K562 (cell line): Measurements from ENCODE around the gene IL10RB. TPM values are rescaled to one million over a fixed set of nuclear protein-coding genes. Genes with fewer than 3 reads are reported as not detected.

Source experiments
- E2F5 ChIP-seq: sonication (generic); formaldehyde crosslinking; IDR thresholded peaks from 2 replicates; pipeline ENCODE4 v1.8.0; 2022; ENCODE audit warnings: mild to moderate bottlenecking, missing genetic modification reagents
- EHMT2 ChIP-seq: fragments of 450-650 bp; IDR thresholded peaks from 2 replicates; pipeline ENCODE4 v1.6.1; 2018; ENCODE audit warnings: antibody characterized with exemption
- ELF1 ChIP-seq: fragments of 200-800 bp; sonication (Bioruptor generic); IDR thresholded peaks from 2 replicates; pipeline ENCODE4 v1.6.1; 2016; ENCODE audit warnings: missing genetic modification characterization, missing compliant biosample characterization
- ESRRB ChIP-seq: fragments of 250-450 bp; sonication (Bioruptor Pico); IDR thresholded peaks from 2 replicates; pipeline ENCODE4 v1.5.0; 2020; ENCODE audit warnings: mild to moderate bottlenecking, moderate library complexity, borderline replicate concordance
- GABPA ChIP-seq: fragments of 200-800 bp; sonication (Bioruptor generic); conservative IDR thresholded peaks from 2 replicates; pipeline ENCODE4 v1.6.1; 2016; ENCODE audit warnings: low read depth, missing genetic modification characterization, missing compliant biosample characterization
- IRF2 ChIP-seq: sonication (generic); formaldehyde crosslinking; IDR thresholded peaks from 2 replicates; pipeline ENCODE4 v1.8.1; 2022; ENCODE audit warnings: mild to moderate bottlenecking, missing genetic modification reagents
- MAFG ChIP-seq: fragments of 450-650 bp; conservative IDR thresholded peaks from 2 replicates; pipeline ENCODE4 v1.6.1; 2016; ENCODE audit warnings: missing genetic modification characterization, missing compliant biosample characterization
- MED1 ChIP-seq: sonication (generic); formaldehyde crosslinking; IDR thresholded peaks from 2 replicates; pipeline ENCODE4 v1.8.1; 2023; ENCODE audit warnings: missing genetic modification reagents, borderline replicate concordance
- NFATC3 ChIP-seq: fragments of 450-650 bp; IDR thresholded peaks from 2 replicates; pipeline ENCODE4 v1.6.1; 2017; ENCODE audit warnings: mild to moderate bottlenecking
- PYGO2 ChIP-seq: fragments of 450-650 bp; IDR thresholded peaks from 2 replicates; pipeline ENCODE4 v1.6.1; 2016; ENCODE audit warnings: mild to moderate bottlenecking, missing genetic modification characterization, moderate library complexity, missing compliant biosample characterization
- SIN3A ChIP-seq, 2 experiments: fragments of 150-350 bp in 1 of 2; IDR thresholded peaks; 2 replicates each; pipeline ENCODE4 v1.6.1; 2011 to 2016; ENCODE audit warnings: borderline replicate concordance in 2 of 2, low read depth in 2 of 2, low read length in 2 of 2, mild to moderate bottlenecking in 2 of 2, moderate library complexity in 2 of 2; ENCODE audit not compliant: control insufficient read depth in 1 of 2
- SIN3B ChIP-seq: fragments of 450-650 bp; IDR thresholded peaks from 2 replicates; pipeline ENCODE4 v1.6.1; 2017; ENCODE audit warnings: low read depth, mild to moderate bottlenecking, moderate library complexity
- SNIP1 ChIP-seq: fragments of 450-650 bp; IDR thresholded peaks from 2 replicates; pipeline ENCODE4 v1.7.1; 2017; ENCODE audit warnings: low read depth, mild to moderate bottlenecking
- SPI1 ChIP-seq: IDR thresholded peaks from 2 replicates; pipeline ENCODE4 v1.6.1; 2011; ENCODE audit warnings: low read depth, low read length, control low read depth, borderline replicate concordance
- ZC3H8 ChIP-seq: fragments of 450-650 bp; IDR thresholded peaks from 2 replicates; pipeline ENCODE4 v1.6.1; 2017
- ZNF449 ChIP-seq: fragments of 250-450 bp; sonication (Bioruptor Pico); IDR thresholded peaks from 2 replicates; pipeline ENCODE4 v1.8.0; 2022; ENCODE audit warnings: moderate library complexity, mild to moderate bottlenecking, inconsistent platforms
- ZNF561 ChIP-seq: fragments of 450-650 bp; formaldehyde crosslinking; conservative IDR thresholded peaks from 2 replicates; pipeline ENCODE4 v1.4.0; 2020; ENCODE audit warnings: mild to moderate bottlenecking, moderate library complexity
- polyA plus RNA-seq, 8 experiments: library from polyadenylated mRNA; depleted of rRNA in 4 of 8; stranded (reverse) in 5 of 8; unstranded in 3 of 8; fragments of >200 nt; fragmentation: Nextera tagmentation in 2 of 8; fragmentation: Illumina TruSeq in 1 of 8; extraction: Ambion mirVana in 2 of 8; extraction: Trizol in 1 of 8; gene quantifications; 2 replicates each; pipeline versions ENCODE4 v1.2.1 to v1.2.3, GENCODE V29; 2011 to 2014; ENCODE audit warnings: inconsistent platforms in 1 of 8, missing spikeins in 1 of 8
- total RNA-seq, 7 experiments: library from RNA; depleted of rRNA in 6 of 7; stranded (reverse); fragments of >200 nt in 6 of 7; fragmentation: Illumina TruSeq in 2 of 7; extraction: Trizol in 2 of 7; gene quantifications; 2 replicates each; pipeline versions ENCODE4 v1.2.1 to v1.2.3, GENCODE V29; 2011 to 2021; ENCODE audit warnings: low replicate concordance in 1 of 7
- TF ChIP-seq, protein P1 (sequence below): fragments of 450-650 bp; conservative IDR thresholded peaks from 2 replicates; pipeline ENCODE4 v1.6.1; 2016; ENCODE audit warnings: missing genetic modification characterization, low read depth, mild to moderate bottlenecking, missing compliant biosample characterization, moderate library complexity
- TF ChIP-seq, protein P2 (sequence below): sonication (generic); formaldehyde crosslinking; IDR thresholded peaks from 2 replicates; pipeline ENCODE4 v1.8.0; 2022; ENCODE audit warnings: mild to moderate bottlenecking, missing genetic modification reagents

Gene IL10RB
- total and polyA plus RNA-seq, 9 of the 15 experiments (the other 6 are each of a cell fraction or from before 2014, with no cell fraction given) = 10.9 to 33.8 (median 23.0) TPM

- TF ChIP-seq GABPA (peak; percentile 81), ELF1 (tag) (peak; percentile 90), ESRRB (CRISPR knock-in tag) (no peak), SNIP1 (no peak), ZNF561 (CRISPR knock-in tag) (no peak), NFATC3 (no peak), EHMT2 (no peak), MED1 (no peak), E2F5 (CRISPR knock-in tag) (no peak), SIN3A (IDR thresholded peaks at IDR 0.05; ENCODE audit: borderline replicate concordance in 2 of 2, control insufficient read depth in 1 of 2, low read depth in 2 of 2, low read length in 2 of 2) (peak; percentile 29 to 70; a peak in 2 of 4 replicates), ZC3H8 (no peak), ZNF449 (CRISPR knock-in tag) (no peak), SPI1 (no peak), SIN3B (no peak), MAFG (tag) (no peak), PYGO2 (tag) (no peak), IRF2 (CRISPR knock-in tag) (no peak)
- TF ChIP-seq, protein P1, sequence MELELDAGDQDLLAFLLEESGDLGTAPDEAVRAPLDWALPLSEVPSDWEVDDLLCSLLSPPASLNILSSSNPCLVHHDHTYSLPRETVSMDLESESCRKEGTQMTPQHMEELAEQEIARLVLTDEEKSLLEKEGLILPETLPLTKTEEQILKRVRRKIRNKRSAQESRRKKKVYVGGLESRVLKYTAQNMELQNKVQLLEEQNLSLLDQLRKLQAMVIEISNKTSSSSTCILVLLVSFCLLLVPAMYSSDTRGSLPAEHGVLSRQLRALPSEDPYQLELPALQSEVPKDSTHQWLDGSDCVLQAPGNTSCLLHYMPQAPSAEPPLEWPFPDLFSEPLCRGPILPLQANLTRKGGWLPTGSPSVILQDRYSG = no peak
- TF ChIP-seq, protein P2, sequence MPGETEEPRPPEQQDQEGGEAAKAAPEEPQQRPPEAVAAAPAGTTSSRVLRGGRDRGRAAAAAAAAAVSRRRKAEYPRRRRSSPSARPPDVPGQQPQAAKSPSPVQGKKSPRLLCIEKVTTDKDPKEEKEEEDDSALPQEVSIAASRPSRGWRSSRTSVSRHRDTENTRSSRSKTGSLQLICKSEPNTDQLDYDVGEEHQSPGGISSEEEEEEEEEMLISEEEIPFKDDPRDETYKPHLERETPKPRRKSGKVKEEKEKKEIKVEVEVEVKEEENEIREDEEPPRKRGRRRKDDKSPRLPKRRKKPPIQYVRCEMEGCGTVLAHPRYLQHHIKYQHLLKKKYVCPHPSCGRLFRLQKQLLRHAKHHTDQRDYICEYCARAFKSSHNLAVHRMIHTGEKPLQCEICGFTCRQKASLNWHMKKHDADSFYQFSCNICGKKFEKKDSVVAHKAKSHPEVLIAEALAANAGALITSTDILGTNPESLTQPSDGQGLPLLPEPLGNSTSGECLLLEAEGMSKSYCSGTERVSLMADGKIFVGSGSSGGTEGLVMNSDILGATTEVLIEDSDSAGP (CRISPR knock-in tag) = 0 out of 2 replicates have a peak, but pooled peaks have one; percentile 65
These were observed at the start of gene IL10RB (continued) for GRCh38 chr21:33266050-33266788.
